Measurements from ENCODE around the gene TRPM6.

The TRPM6 gene

GRCh38 chr9:74772121-74772520, 115.6 kb downstream of the TRPM6 start:
- DNase-seq = no peak

DNA sequence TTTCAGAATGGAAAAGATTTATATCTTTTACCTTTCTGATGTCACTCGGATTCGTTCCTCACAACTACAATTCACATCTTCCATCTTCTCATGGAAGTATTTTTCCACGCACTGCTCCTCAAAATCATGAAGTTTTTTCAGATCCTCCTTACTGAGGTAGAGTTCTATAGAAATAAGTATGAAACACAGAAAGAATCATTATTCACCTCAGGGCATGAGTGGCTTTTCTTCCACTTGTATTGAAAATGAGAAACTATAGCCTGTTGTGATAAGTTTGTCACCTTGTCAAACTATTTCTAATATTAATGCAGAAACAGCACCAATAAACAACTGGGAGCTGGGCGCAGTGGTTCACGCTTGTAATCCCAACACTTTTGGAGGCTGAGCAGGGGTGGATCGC, 116.0 kb downstream of the TRPM6 start:
- no peak for DNase-seq

DNA sequence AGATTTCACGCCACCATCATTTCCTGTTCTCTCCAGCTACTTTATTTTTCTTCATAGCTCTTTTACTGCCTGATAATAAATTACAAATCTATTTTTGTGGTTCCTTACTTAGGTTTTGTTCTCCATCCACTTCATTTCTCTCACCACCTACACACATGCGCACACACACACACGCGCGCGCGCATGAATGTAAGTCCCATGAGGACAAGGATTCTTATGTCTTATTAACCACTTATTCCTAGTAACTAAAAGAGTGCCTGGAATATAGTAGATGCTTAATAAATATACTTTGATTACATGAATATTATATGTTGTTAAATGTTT, 116.5 kb downstream of the TRPM6 start:
- DNase-seq = no peak

DNA sequence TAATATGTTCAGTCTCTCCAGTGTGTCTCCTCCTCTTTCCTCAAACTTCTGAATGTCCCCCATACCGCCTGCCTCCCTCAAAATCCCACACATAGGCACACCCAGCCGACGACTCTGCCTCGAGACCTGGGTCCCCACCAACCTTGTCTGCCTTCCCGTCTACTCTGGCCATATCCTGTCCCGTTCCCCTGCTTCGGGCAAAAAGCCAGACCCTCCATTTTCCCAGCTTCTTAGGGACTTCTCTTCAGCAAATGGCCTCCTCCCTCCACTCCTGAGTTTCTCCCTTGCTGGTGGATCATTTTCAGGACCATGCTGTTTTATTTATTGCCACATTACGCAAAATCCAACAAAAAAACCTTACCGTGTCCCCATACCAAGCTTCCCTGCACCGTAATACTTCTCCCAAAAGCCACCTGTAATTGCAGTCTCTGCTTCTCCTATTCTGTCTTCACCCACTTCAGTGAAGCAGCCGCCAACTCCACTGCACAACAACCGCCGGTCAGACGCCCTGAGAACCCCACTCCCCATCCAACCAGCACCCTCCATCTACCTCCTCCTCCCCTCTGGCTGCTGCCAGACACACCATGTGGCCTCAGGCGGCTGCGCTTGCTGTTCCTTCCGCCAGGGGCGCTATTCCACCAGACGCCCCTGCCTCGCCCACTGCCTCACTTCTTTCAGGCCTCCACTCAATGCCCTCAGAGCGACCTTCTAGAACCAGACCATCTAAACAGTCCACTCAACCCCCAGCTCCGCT, 117.0 kb downstream of the TRPM6 start:
- DNase-seq = no peak

DNA sequence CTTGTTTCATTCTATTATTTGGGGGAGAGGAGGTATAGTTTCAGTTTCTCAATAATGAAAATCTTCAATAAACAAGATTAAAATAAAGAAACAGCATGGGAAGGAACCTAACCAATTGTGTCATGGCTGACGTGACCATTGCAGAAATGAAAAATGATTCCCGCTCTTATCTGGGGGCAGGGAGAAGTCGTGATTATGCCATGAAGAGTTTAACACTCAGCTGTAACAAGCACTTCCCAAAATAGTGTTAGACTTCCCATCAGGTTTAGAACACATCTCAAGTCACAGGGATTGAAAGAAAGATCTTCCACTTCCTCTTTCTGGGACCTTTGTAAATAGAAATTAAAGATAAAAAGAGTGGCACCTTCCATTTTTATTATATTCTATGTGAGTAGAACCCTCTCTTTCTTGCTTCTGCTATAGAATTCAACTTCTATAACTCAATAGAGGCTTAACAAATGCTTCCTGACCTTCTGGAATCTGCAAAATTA, 122.2 kb downstream of the TRPM6 start:
- no peak for DNase-seq

- DNase-seq = no peak
Observed at GRCh38 chr9:74762950-74763349, 124.8 kb downstream of the TRPM6 start.

DNA sequence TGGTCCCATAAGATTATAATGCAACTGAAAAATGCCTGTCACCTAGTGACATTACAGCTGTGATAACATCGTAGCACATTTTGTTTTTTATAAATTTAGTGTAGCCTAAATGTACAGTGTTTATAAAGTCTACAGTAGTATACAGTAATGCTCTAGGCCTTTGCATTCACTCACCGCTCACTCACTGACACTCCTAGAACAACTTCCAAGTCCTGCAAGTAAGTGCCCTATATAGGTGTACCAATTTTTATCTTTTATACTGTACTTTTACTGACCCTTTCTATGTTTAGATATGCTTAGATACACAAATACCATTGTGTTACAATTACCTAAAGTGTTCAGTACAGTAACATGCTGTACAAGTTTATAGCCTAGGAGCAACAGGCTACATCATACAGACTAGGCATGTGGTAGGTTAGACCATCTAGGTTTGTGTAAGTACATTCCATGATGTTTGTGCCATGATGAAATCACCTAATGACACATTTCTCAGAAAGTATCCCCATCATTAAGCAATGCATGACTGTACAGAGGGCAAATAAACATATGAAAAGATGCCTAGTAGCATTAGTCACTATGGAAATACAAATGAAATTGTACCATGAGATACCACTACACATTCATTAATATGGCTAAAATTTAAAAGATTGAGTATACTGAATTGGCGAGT, 127.6 kb downstream of the TRPM6 start:
- DNase-seq = no peak

GRCh38 chr9:74755999-74756398, 131.7 kb downstream of the TRPM6 start:
- DNase-seq = no peak

GRCh38 chr9:74755355-74755754, 132.4 kb downstream of the TRPM6 start:
- DNase-seq = no peak

DNA sequence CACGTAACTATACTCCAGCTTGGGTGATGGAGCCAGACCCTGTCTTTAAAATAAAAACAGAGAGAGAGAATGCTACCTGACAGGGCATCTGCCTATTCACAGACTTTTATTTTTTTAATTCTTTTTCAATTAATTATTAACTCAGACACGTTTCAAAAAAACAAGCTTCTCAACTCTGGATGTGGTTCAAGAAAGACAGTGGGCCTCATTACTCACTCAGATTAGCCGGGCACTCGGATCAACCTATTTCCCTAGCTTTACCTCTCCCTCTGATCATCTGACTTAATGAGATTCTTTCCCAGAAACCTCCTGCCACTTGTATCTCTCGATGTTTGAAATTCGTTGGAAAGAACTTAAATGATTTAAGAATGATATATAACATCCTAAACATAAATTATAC, 134.1 kb downstream of the TRPM6 start:
- DNase-seq = no peak

- no peak for DNase-seq
Observed at GRCh38 chr9:74748966-74749365, 138.8 kb downstream of the TRPM6 start.

- no peak for DNase-seq
Observed at GRCh38 chr9:74742792-74743730, 144.7 kb downstream of the TRPM6 start.

GRCh38 chr9:74742191-74742790, 145.4 kb downstream of the TRPM6 start:
- no peak for DNase-seq

- DNase-seq = no peak
Observed at GRCh38 chr9:74736646-74737045, 151.1 kb downstream of the TRPM6 start.

DNA sequence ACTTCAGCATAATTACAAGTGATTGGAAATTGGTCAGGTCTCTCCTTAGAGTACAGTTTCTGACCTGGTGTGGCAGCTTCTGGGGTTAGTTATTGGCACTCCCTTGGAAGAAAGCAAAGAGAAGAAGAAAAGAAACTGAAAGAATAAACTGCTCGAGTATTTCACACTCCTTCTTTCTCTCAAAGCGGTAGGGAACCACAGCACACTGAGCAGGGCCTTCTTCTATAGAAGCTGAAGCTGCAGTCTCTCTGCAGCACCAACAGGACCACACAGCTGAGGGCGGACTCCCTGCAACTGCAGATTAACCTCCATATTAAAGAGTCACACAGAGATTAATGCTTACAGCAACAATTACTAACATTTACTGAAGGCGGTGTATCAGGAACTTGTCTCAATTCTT, 152.0 kb downstream of the TRPM6 start:
- no peak for DNase-seq

DNA sequence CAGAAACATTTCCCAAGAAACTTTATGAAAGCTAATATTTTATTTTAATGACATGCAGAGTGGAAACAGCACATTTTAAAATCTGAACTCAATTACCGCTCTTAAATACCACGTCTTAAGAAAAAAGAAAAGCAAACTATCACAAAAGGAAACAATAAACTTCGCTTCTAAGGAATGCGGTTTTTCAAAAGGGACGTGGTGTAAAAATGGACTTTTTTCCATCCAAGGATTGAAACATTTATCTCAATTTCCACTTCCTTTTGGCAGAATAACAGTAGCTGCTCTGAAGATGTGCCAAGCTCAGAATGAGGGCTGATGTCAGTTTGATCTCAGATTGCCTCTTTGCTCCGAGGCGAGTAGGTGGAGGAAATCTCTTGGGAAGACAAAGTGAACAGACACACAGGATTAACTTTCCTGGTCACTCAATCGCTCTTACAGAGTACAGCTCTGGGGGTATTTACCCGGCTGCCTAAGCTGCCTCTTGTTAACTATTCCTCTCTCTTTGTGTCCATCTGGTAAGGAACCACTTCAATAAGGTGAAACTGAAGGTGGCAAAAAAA, 158.5 kb downstream of the TRPM6 start:
- DNase-seq = no peak

GRCh38 chr9:74728176-74728575, 159.5 kb downstream of the TRPM6 start:
- DNase-seq = no peak

DNA sequence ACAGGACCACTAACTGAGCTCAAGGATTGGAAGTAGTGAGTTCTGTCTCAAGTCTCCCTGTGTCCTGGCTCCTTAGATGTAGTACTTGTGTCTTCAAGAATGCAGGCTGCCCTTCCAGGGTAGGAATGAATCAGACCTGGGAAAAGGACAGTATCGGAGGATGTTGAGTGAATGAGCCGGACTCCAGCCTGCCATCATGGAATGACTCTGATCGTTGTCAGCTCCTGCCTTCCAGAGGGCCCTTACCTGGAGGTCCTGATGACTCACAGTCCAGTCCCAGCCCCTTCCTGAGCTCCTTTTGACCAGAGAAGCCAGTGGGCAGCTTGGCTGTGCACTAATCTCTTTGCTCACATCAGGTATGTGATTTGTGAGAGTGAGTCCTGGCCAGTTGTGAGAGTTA, 161.1 kb downstream of the TRPM6 start:
- DNase-seq = no peak

GRCh38 chr9:74724317-74724716, 163.4 kb downstream of the TRPM6 start:
- DNase-seq = no peak

DNA sequence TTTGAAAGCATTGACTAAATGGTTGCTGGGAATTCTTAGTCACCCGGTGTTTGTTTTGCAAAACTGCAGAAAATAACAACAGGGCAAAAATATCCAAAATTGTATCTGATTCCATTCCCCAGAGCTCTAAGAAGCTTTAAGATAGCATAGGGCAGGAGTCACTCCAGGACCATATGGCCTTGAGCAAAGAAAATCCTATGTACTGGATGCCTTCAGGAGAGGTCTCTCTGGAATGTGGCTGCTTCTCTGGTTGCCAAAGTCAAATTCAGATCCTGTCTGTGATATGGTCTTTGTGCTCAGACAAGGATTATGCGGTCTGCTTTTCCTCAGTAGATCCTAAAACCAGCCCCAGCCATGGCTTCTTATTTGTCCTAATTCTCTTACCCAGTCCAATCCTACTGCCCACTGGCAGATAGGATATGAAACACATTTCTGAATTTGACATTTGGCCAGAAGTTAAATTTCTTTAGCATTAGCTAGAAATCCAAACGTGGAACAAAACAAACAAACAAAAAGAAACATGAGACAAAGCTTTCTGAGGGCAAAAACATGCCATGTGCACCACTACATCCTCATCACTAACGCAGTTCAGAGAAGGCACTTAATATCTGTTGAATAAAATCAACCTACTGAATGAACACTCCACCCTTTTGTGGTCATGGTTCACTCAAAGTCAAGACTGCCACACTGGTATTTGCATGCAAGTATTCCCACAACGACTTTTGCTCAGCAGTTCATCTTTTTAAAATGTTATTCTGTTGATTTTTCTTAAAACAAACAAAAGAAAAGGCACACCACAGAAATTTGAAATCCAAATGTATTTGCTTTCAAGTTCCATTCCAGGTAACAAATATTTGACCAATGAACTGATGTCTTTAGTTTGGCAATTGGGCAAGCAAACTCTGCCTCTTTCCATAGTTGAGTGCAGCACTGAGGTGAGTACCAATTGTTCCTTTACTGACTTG, 165.7 kb downstream of the TRPM6 start:
- no peak for DNase-seq

GRCh38 chr9:74719306-74719705, 168.4 kb downstream of the TRPM6 start:
- no peak for DNase-seq

DNA sequence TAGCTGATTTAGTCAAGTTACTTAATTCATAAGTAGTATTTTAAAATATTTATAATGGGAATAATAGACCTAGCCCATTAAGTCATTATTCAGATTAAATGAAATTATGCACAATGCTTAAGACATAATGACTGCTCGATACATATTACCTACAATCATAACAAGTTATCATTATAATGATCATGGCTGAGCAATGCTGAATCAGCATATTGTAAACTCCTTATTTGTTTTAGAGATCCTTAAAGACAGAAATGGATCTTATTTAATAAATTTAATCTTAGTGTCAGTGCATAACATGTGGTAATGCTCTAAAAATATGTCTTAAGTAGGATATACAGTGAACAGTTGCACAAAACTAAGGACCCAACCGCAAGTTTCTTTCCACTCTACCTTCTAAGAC, 169.0 kb downstream of the TRPM6 start:
- no peak for DNase-seq

Measured in activated CD4-positive, CD25-positive, alpha-beta regulatory T cell (primary cell).